GM12873 (cell line): ENCODE results near the gene NOC4L.

Experiments
- TF ChIP-seq, protein P1 (sequence below): IDR thresholded peaks from 2 replicates; pipeline ENCODE4 v1.5.1; 2012; ENCODE audit warnings: low read depth, mild to moderate bottlenecking, moderate library complexity, low read length, control low read depth; ENCODE audit not compliant: insufficient read depth; ENCODE audit errors: missing control alignments

Gene NOC4L

DNA sequence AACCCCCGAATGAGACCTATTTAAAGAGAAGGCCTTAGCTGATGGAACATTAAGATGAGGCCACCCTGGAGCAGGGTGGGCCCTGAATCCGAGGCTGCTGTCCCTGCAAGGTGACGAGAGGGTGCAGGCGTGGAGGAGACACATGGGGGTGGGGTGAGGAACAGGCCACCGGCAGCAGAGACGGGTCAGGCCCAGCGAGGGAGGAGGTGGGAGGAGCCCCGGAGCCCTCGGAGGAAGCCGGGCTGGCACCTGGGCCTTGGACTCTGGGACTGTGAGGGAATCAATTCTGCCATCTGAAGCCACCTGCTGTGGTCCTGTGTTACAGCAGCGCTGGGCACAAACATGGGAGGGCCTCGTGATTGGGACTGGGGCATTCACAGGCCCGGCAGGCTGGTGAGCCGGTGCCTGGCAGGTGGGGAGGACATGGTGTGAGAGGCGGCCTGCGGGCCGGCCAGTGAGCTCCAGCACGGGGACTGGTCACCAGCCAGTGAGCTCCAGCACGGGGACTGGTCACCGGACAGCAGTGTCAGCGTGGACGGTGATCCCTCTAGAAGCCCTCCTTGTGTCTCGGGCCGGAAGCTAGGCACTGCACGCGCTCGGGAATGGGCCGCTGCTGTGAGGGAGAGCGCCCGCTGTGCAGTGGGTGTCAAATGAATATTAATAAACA is 46.7 kb downstream of the NOC4L start:
- TF ChIP-seq, protein P1, sequence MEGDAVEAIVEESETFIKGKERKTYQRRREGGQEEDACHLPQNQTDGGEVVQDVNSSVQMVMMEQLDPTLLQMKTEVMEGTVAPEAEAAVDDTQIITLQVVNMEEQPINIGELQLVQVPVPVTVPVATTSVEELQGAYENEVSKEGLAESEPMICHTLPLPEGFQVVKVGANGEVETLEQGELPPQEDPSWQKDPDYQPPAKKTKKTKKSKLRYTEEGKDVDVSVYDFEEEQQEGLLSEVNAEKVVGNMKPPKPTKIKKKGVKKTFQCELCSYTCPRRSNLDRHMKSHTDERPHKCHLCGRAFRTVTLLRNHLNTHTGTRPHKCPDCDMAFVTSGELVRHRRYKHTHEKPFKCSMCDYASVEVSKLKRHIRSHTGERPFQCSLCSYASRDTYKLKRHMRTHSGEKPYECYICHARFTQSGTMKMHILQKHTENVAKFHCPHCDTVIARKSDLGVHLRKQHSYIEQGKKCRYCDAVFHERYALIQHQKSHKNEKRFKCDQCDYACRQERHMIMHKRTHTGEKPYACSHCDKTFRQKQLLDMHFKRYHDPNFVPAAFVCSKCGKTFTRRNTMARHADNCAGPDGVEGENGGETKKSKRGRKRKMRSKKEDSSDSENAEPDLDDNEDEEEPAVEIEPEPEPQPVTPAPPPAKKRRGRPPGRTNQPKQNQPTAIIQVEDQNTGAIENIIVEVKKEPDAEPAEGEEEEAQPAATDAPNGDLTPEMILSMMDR, result no peak

DNA sequence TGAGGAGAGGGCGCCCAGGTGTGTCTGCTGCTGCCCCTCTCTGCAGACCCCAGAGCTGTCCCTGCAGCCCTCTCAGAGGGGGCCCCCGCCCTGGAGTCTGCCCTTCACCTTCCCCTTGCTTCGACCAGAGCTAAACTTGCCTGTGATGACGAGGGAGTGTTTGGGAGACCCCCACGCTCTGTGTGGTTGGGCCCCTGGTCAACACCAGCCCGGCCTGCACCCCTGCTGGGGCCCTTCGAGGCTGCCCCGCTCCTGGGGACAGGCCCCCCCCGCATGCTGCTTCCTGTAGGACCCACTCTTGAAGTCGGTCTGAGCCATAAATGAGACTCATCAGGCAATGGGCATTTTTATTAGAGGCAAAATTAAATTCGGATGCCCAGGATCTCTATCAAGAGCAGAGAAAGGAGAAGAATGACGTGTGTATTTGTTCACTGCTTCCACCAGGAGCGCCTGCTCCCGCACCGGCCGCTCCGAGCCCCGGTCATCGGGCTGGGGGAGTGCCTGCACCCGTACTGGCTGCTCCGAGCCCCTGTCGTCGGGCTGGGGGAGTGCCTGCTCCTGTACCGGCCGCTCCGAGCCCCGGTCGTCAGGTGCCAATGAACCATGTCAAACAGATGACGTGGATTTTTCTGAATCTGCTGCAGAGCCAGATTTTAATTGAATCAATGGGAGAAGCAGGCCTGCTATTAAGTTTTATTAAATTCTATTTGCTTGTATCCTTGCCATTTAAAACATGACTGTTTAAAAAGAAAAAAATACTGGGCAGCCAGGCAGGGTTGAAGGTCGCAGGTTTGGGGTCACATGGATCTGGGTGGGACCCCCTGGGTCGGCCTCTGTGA is 47.7 kb downstream of the NOC4L start:
- TF ChIP-seq, protein P1, result no peak

DNA sequence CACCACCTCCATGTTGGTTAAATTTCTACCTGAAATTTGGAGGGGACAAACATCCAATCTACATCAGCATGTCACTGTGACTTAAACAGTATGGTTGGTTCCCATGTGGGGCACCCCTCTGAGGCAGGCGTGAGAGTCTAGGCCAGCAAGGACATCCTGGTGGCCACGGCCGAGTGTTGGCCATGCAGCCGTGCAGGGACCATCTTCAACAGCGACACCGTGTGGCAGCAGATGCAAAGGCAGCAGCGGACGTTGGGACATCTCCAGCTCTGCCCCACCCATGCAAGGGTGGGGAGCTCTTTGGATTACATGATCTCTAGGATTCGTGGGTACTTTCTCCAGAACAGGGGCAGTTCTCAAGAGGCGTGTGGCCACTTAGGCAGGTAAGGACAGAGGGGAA is 49.8 kb downstream of the NOC4L start:
- TF ChIP-seq, protein P1, result peak; percentile 58

GRCh38 chr12:132194556-132194955 is 50.3 kb downstream of the NOC4L start:
- TF ChIP-seq, protein P1, result no peak

- TF ChIP-seq, protein P1, result no peak
These were observed 52.0 kb downstream of the NOC4L start for GRCh38 chr12:132196038-132196872.

- TF ChIP-seq, protein P1, result no peak
These were observed 52.7 kb downstream of the NOC4L start for GRCh38 chr12:132196873-132197390.
